ENCODE measurements around the gene INPP5A.

INPP5A gene

GRCh38 chr10:132601567-132601966, 64.0 kb downstream of the INPP5A start:
- no peak for DNase-seq

GRCh38 chr10:132602614-132603013, 65.0 kb downstream of the INPP5A start:
- no peak for DNase-seq

- no peak for DNase-seq
Observed at GRCh38 chr10:132603851-132604533, 66.4 kb downstream of the INPP5A start.

GRCh38 chr10:132604686-132605085, 67.1 kb downstream of the INPP5A start:
- DNase-seq, result no peak

- DNase-seq, result no peak
Observed at GRCh38 chr10:132605390-132605789, 67.8 kb downstream of the INPP5A start.

- no peak for DNase-seq
Observed at GRCh38 chr10:132606031-132606491, 68.5 kb downstream of the INPP5A start.

GRCh38 chr10:132606536-132607316, 69.1 kb downstream of the INPP5A start:
- no peak for DNase-seq

GRCh38 chr10:132607491-132607890, 69.9 kb downstream of the INPP5A start:
- no peak for DNase-seq

- no peak for DNase-seq
Observed at GRCh38 chr10:132607961-132608495, 70.4 kb downstream of the INPP5A start.

- DNase-seq, result no peak
Observed at GRCh38 chr10:132608511-132609195, 71.1 kb downstream of the INPP5A start.

GRCh38 chr10:132609211-132609610, 71.6 kb downstream of the INPP5A start:
- DNase-seq, result no peak

- DNase-seq, result no peak
Observed at GRCh38 chr10:132610071-132610701, 72.6 kb downstream of the INPP5A start.

- no peak for DNase-seq
Observed at GRCh38 chr10:132611026-132611910, 73.7 kb downstream of the INPP5A start.

GRCh38 chr10:132611986-132612385, 74.4 kb downstream of the INPP5A start:
- no peak for DNase-seq

- no peak for DNase-seq
Observed at GRCh38 chr10:132612571-132613504, 75.3 kb downstream of the INPP5A start.

GRCh38 chr10:132613566-132614348, 76.2 kb downstream of the INPP5A start:
- no peak for DNase-seq

- no peak for DNase-seq
Observed at GRCh38 chr10:132614431-132615340, 77.1 kb downstream of the INPP5A start.

- DNase-seq, result no peak
Observed at GRCh38 chr10:132615341-132616169, 78.0 kb downstream of the INPP5A start.

All from activated CD4-positive, CD25-positive, alpha-beta regulatory T cell (primary cell).